Suprapubic skin (tissue), 4 donors: ENCODE results near the gene RAD51C.

Experiments
- CTCF ChIP-seq, 2 donors: fragments of 200-600 bp in 1 of 2; fragments of 450-650 bp in 1 of 2; sonication (generic) in 1 of 2; IDR thresholded peaks; one replicate each; pipeline ENCODE4 v1.5.1; 2016 to 2019; ENCODE audit warnings: antibody characterized with exemption in 2 of 2, mild to moderate bottlenecking in 1 of 2, moderate library complexity in 1 of 2
- POLR2A ChIP-seq, 2 donors: fragments of 450-650 bp; IDR thresholded peaks; one replicate each; pipeline ENCODE4 v1.6.1; 2017; ENCODE audit warnings: antibody characterized with exemption in 2 of 2, mild to moderate bottlenecking in 2 of 2, moderate library complexity in 2 of 2
- POLR2AphosphoS5 ChIP-seq, 3 donors: sonication (generic); formaldehyde crosslinking; IDR thresholded peaks; one replicate each; pipeline ENCODE4 v1.6.1; 2017; ENCODE audit warnings: antibody characterized with exemption in 3 of 3

GRCh38 chr17:58757162-58757613 lies 64.8 kb downstream of the RAD51C start:
- TF ChIP-seq POLR2AphosphoS5 (IDR thresholded peaks at IDR 0.05) (no peak), CTCF (IDR thresholded peaks at IDR 0.05) (no peak), POLR2A (IDR thresholded peaks at IDR 0.05) (no peak)
